Gastrocnemius medialis (tissue), 4 donors: ENCODE data around the gene CHST8. TPM values are rescaled to one million over a fixed set of nuclear protein-coding genes. Genes with fewer than 3 reads are reported as not detected.
A peak's percentile ranks its signal among the peaks of the same experiment; 100 is the strongest.
"Not testable (repeated sequence)": the region's sequence is repeated elsewhere in the genome, so short reads cannot be mapped to it uniquely, and the experiment has no call there.

Experiments
- ATAC-seq, 2 donors: fragments of 150-250 bp; one replicate each; pipeline ENCODE4 v1.9.1; 2016
- DNase-seq, 2 donors: peaks; one replicate each; pipeline ENCODE4 v3.0.0-alpha.2; 2019
- H3K27ac ChIP-seq, 4 donors: fragments of 200-600 bp; sonication (generic); 1 replicate in 1 of 4; 2 replicates in 3 of 4; pipeline ENCODE4 v1.5.1; 2016 to 2018; ENCODE audit warnings: mild to moderate bottlenecking in 2 of 4, moderate library complexity in 1 of 4
- H3K27me3 ChIP-seq, 3 donors: fragments of 200-600 bp; sonication (generic) in 2 of 3; 1 replicate in 1 of 3; 2 replicates in 2 of 3; pipeline versions ENCODE4 v1.5.1 to v1.6.0; 2016 to 2019; ENCODE audit warnings: mild to moderate bottlenecking in 1 of 3, moderate library complexity in 1 of 3
- H3K36me3 ChIP-seq, 2 donors: fragments of 200-600 bp; sonication (generic) in 1 of 2; one replicate each; pipeline ENCODE4 v1.5.1; 2017 to 2018
- H3K4me1 ChIP-seq, 2 donors: fragments of 200-600 bp; sonication (generic) in 1 of 2; one replicate each; pipeline ENCODE4 v1.5.1; 2016 to 2017; ENCODE audit warnings: mild to moderate bottlenecking in 2 of 2
- H3K4me3 ChIP-seq, 4 donors: fragments of 200-600 bp; sonication (generic) in 3 of 4; 1 replicate in 1 of 4; 2 replicates in 3 of 4; pipeline ENCODE4 v1.5.1; 2016 to 2019; ENCODE audit warnings: mild to moderate bottlenecking in 2 of 4
- H3K9me3 ChIP-seq, 3 donors: fragments of 200-600 bp; sonication (generic) in 2 of 3; 1 replicate in 1 of 3; 2 replicates in 2 of 3; pipeline ENCODE4 v1.5.1; 2016 to 2019
- POLR2A ChIP-seq, 2 donors: fragments of 450-650 bp; IDR thresholded peaks; one replicate each; pipeline ENCODE4 v1.6.1; 2017; ENCODE audit warnings: antibody characterized with exemption in 2 of 2, mild to moderate bottlenecking in 2 of 2, moderate library complexity in 2 of 2
- in situ Hi-C, 4 donors: fragments of 200-750 bp; cut with MboI; loops; one replicate each; pipeline versions ENCODE4 v1.15.0 to v1.8.0; 2017; ENCODE audit warnings: low sequenced_read_pairs in 4 of 4
- intact Hi-C: fragments of 100-400 bp; cut with DNase I; formaldehyde crosslinking; loops from one replicate; pipeline ENCODE4 v1.15.1; 2023; ENCODE audit warnings: low total_unique reads
- total RNA-seq, 4 donors: library from RNA; depleted of rRNA; stranded (reverse); fragments of >200 nt; gene quantifications; one replicate each; pipeline versions ENCODE4 v1.1.0 to v1.2.3, GENCODE V29; 2016
- TF ChIP-seq, protein P1 (sequence below), 5 experiments: fragments of 450-650 bp in 3 of 5; fragments of 200-600 bp in 2 of 5; sonication (generic) in 2 of 5; IDR thresholded peaks in 4 of 5; conservative IDR thresholded peaks in 1 of 5; 1 replicate in 4 of 5; 2 replicates in 1 of 5; pipeline ENCODE4 v1.5.1; 2016 to 2019; ENCODE audit warnings: antibody characterized with exemption in 5 of 5, mild to moderate bottlenecking in 3 of 5, moderate library complexity in 3 of 5

Gene CHST8
- total RNA-seq, 4 donors from 2014 or later: 0.29 to 0.46 TPM; not detected in 2

DNA sequence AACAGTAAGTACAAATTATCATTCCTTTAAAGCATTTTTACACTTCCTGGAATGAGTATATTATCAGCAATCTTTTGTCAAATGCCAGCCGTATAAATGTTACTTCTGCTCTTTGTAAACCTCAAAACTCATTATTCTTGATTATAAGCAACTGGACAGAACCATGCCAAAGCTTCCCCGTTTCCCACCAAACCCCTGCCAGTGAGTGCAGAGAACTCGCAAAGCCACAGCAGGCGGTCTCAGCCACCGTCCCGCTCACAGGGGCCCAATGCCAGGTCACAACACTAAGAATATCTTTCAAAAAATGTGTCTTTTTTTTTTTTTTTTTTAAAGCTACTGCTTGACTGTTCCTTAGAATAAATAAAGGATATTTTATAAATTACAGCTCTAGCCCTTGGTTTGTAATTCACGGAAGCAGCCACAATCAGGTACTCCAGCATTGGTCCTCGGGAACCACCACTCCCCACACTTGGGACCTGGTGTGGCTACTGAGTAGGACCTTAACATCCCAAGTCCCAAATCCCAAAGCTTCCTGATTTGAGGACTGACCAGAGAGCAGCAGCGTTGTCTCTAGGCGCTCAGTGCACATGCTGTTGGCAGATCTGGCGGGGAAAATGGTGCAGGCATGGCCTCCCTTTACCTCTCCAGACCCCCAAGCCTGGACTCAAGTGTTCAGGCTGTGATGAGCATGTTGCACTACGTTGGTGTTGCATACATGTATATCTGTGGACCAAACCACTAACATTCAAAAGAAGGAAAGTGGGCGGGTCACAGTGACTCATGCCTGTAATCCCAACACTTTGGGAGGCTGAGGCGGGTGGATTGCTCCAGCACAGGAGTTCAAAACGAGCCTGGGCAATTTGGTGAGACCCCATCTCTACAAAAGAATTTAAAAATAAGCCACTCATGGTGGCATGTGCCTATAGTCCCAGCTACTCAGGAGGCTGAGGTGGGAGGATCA lies 193.9 kb downstream of the CHST8 start:
- in situ Hi-C loops: no loop called here

GRCh38 chr19:33818411-33818810 lies 196.7 kb downstream of the CHST8 start:
- TF ChIP-seq, protein P1, sequence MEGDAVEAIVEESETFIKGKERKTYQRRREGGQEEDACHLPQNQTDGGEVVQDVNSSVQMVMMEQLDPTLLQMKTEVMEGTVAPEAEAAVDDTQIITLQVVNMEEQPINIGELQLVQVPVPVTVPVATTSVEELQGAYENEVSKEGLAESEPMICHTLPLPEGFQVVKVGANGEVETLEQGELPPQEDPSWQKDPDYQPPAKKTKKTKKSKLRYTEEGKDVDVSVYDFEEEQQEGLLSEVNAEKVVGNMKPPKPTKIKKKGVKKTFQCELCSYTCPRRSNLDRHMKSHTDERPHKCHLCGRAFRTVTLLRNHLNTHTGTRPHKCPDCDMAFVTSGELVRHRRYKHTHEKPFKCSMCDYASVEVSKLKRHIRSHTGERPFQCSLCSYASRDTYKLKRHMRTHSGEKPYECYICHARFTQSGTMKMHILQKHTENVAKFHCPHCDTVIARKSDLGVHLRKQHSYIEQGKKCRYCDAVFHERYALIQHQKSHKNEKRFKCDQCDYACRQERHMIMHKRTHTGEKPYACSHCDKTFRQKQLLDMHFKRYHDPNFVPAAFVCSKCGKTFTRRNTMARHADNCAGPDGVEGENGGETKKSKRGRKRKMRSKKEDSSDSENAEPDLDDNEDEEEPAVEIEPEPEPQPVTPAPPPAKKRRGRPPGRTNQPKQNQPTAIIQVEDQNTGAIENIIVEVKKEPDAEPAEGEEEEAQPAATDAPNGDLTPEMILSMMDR (IDR thresholded peaks at IDR 0.05 in 4 of 5, conservative IDR thresholded peaks at IDR 0.05 in 1 of 5): no peak
- no peak for TF ChIP-seq POLR2A (IDR thresholded peaks at IDR 0.05)
- Histone ChIP-seq H3K36me3 (no peaks in the 10 kb centered on the region), H3K27me3 (peaks cover 0 to 6% (median 3%) of the 10 kb centered on the region in 3 donors), H3K27ac (no peak overlapping the region), H3K4me3 (no peak overlapping the region), H3K9me3 (no peaks in the 10 kb centered on the region), H3K4me1 (peaks cover 0 to 4% of the 10 kb centered on the region in 2 donors)
- intact Hi-C loops (no loop called here), in situ Hi-C loops (no loop called here)
- ATAC-seq (no peak), DNase-seq (no peak)

More for the DNA sequence above, 193.9 kb downstream of the CHST8 start:
- peaks cover 0 to 4% of the 10 kb centered on the region in 2 donors for H3K4me1 ChIP-seq
- no peak overlapping the region for H3K4me3 ChIP-seq
- TF ChIP-seq POLR2A (IDR thresholded peaks at IDR 0.05): no peak
- TF ChIP-seq, protein P1 (IDR thresholded peaks at IDR 0.05 in 4 of 5, conservative IDR thresholded peaks at IDR 0.05 in 1 of 5): no peak
- peaks cover 0 to 6% (median 0%) of the 10 kb centered on the region in 3 donors for H3K27me3 ChIP-seq
- no peak for ATAC-seq
- H3K36me3 ChIP-seq: no peaks in the 10 kb centered on the region
- no peaks in the 10 kb centered on the region for H3K9me3 ChIP-seq
- intact Hi-C loops: no loop called here
- H3K27ac ChIP-seq: no peak overlapping the region
- DNase-seq: no peak

DNA sequence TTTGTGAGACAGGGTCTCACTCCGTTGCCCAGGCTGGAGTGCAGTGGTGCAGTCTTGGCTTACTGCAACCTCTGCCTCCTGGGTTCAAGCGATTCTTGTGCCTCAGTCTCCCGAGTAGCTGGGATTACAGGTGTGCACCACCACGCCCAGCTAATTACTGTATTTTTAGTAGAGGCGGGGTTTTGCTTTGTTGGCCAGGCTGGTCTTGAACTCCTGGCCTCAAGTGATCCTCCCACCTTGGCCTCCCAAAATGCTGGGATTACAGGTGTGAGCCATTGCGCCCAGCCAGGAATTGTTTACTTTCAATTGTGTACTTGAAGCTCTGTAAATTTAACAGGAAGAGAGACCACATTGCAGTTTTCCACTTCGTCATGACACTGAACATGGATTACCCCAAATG lies 197.3 kb downstream of the CHST8 start:
- peak overlapping the region in 3 of 4 donors; percentile 62 to 70 (median 66) for H3K27ac ChIP-seq
- intact Hi-C loops, ATAC-seq, H3K4me1 ChIP-seq, in situ Hi-C loops, H3K27me3 ChIP-seq, H3K4me3 ChIP-seq, DNase-seq, H3K36me3 ChIP-seq, H3K9me3 ChIP-seq: not testable (repeated sequence)

DNA sequence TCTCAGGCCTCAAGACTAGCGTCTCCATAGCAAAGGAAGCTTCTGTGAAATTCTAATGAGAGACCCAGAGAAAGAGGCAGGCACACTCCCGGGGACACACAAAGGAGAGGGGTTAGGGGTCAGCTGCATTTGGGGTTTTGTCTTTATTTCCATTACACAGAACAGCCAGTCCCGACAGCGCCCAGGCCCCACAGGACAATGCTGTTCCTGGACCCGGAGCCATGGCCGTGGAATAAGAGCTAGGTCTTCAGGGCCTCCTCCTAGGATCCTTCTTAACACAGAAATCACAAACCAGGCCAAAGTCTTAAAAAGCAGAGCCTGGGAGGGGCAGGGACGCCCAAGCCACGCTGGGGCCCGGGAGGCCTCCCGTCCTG lies 197.7 kb downstream of the CHST8 start:
- DNase-seq (no peak), ATAC-seq (no peak)
- H3K4me3 ChIP-seq: peak overlapping the region; percentile 28 to 52 (median 48)
- peaks cover 0 to 6% (median 3%) of the 10 kb centered on the region in 3 donors for H3K27me3 ChIP-seq
- TF ChIP-seq POLR2A (IDR thresholded peaks at IDR 0.05): no peak
- TF ChIP-seq, protein P1 (IDR thresholded peaks at IDR 0.05 in 4 of 5, conservative IDR thresholded peaks at IDR 0.05 in 1 of 5): no peak
- H3K36me3 ChIP-seq: no peaks in the 10 kb centered on the region
- no peaks in the 10 kb centered on the region for H3K9me3 ChIP-seq
- peaks cover 0 to 4% of the 10 kb centered on the region in 2 donors for H3K4me1 ChIP-seq
- intact Hi-C loops (no loop called here), in situ Hi-C loops (no loop called here)
- H3K27ac ChIP-seq: peak overlapping the region; percentile 62 to 70 (median 64)
